ENCODE results near the gene MTERF1.

GRCh38 chr7:91875851-91876250, 4.7 kb downstream of the MTERF1 start:
- TF ChIP-seq POLR2A (IDR thresholded peaks at IDR 0.05; ENCODE audit: low read depth, low read length) (no peak), POLR2AphosphoS5 (IDR thresholded peaks at IDR 0.05; ENCODE audit: low read depth, low read length) (no peak), TAF1 (IDR thresholded peaks at IDR 0.05; ENCODE audit: low read depth, low read length) (no peak), SPI1 (IDR thresholded peaks at IDR 0.05; ENCODE audit: low read depth, low read length) (no peak), POU2F2 (IDR thresholded peaks at IDR 0.05; ENCODE audit: low read depth, low read length) (no peak), PAX5 (IDR thresholded peaks at IDR 0.05; ENCODE audit: insufficient read depth, low read length, severe bottlenecking) (no peak)
